GOT3 (cell line): ENCODE measurements around the gene ANKH.
"Not testable (repeated sequence)": the region's sequence is repeated elsewhere in the genome, so short reads cannot be mapped to it uniquely, and the experiment has no call there.

Experiments used
- DNase-seq: peaks from one replicate; lab custom pipeline; 2025; ENCODE audit warnings: mixed read lengths; lab: John Stamatoyannopoulos, UW

ANKH gene

GRCh38 chr5:14854799-14855198, 16.8 kb downstream of the ANKH start:
- no peak for DNase-seq

GRCh38 chr5:14853685-14854084, 17.9 kb downstream of the ANKH start:
- no peak for DNase-seq

DNA sequence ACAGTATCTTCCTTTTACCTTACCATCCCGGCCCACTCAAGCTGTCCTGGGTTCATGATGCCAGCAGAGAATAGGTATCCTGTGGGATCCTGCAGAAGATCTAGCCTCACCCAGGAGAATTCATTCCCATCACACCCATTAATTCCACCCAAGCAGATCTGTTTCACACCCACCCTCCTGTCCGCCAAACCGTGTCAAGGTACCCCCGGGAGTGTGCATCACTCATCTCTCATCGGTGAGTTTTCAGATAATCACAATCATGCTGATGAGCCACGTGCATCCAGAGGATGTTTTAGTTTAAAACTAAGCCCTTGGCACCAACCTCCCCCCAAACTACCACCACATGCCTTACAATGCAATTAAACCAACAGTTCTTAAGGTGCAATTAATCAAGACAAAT, 18.8 kb downstream of the ANKH start:
- no peak for DNase-seq

- DNase-seq: no peak
Measured at GRCh38 chr5:14851999-14852526, 19.5 kb downstream of the ANKH start.

GRCh38 chr5:14851597-14851996, 20.0 kb downstream of the ANKH start:
- DNase-seq: no peak

GRCh38 chr5:14851050-14851419, 20.5 kb downstream of the ANKH start:
- no peak for DNase-seq

DNA sequence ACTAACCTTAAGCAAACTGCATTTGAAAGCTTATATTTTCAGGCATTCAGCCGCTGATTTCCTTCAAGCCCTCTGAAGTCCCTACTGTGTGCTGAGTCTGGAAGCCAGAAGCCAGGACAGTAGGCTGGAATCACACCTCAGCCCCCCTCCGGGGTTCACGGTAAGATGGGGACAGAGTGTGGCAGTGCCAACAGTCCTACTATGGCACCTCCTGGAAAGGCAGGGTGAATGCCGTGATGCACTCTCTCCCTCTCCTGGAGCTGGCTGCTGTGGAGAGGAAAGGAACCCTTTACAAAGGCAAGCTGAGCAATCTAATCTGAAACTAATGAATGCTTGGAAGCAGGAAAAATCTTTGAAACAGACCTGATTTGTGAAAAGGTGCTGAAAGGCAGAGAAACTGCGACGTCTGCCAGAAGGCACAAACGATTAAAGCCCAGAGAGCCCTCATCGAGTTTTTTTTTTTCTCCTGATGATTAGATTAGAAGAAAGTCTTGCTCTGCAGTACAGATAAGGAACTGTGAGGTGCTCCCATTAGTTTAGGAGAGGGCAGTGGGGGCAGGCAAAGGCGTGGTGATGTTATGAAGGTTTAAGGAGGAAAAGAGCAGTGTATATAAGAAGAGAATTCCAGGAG, 21.0 kb downstream of the ANKH start:
- no peak for DNase-seq

DNA sequence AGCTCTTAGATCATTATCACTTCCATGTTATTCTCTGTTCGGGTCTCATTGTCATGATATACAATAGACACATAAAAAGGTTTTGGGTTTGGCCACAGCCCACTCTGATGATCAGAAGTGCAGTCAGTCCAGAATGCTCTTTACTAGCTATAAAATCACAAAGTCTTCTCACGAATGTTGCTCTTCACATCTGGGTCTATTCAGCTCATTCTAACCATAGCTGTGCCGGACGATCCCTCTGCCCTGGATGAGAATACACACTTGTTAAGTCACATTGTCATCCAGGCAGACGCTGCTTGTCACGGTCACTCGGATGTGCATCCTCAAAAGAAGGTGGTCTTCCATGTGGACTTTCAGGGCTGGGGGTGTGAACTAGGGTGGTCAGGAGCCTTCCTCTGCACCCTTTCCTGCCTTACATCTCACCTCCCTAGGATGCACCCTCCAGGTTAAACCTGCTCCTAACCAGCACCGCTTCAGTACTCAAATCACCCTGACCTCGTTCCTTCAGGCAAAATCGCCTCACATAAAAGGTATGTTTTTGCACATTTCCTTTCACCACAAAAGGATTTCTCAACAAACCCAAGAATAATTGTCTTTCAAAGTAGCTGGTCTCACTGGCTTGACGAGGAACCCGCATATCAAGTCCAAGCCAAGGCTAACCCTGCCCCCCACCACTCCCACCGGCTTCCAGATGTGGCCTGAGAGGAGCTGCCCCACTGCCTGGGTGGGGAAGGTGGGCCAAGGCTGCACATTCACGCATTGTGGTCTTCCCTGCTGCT, 21.9 kb downstream of the ANKH start:
- DNase-seq: no peak

DNA sequence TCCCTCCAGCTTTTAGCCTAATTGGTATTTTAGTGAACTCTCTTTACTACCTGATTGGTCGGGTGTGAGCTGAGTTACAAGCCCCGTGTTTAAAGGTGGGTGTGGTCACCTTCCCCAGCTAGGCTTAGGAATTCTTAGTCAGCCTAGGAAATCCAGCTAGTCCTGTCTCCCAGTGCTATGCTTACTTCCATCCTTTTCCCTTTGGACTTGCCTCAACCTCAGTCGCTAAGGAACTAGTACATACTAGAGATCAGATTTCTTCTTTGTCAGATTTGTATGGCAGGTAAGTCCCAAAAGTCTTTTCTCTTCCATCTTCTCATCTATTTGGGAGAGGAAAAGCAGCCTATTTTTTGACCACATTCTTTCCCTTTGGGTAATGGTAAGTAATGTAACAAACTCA, 22.6 kb downstream of the ANKH start:
- not testable (repeated sequence) for DNase-seq

GRCh38 chr5:14848385-14848784, 23.2 kb downstream of the ANKH start:
- DNase-seq: no peak

- no peak for DNase-seq
Measured at GRCh38 chr5:14847471-14847870, 24.1 kb downstream of the ANKH start.

GRCh38 chr5:14842117-14842516, 29.5 kb downstream of the ANKH start:
- DNase-seq: no peak

DNA sequence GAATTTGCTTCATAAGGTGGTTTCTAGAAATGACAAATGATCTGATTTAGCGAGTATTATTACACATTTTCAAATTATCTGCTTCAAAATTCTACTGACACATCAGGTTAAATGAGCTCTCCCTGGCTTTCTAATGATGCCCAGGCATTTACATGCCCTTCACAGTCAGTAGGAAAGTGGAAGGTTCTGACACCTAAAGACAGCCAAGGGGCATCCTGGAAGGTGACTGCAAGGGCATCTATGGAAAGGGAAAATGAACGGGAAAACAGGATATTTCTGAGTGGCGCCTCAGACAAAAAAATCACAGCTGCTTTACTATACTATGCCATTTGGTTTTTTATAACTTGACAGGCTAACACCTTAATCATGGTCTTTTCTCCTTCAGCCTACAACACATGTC, 31.0 kb downstream of the ANKH start:
- no peak for DNase-seq

GRCh38 chr5:14838396-14839319, 32.9 kb downstream of the ANKH start:
- no peak for DNase-seq

GRCh38 chr5:14837423-14838122, 34.0 kb downstream of the ANKH start:
- not testable (repeated sequence) for DNase-seq

DNA sequence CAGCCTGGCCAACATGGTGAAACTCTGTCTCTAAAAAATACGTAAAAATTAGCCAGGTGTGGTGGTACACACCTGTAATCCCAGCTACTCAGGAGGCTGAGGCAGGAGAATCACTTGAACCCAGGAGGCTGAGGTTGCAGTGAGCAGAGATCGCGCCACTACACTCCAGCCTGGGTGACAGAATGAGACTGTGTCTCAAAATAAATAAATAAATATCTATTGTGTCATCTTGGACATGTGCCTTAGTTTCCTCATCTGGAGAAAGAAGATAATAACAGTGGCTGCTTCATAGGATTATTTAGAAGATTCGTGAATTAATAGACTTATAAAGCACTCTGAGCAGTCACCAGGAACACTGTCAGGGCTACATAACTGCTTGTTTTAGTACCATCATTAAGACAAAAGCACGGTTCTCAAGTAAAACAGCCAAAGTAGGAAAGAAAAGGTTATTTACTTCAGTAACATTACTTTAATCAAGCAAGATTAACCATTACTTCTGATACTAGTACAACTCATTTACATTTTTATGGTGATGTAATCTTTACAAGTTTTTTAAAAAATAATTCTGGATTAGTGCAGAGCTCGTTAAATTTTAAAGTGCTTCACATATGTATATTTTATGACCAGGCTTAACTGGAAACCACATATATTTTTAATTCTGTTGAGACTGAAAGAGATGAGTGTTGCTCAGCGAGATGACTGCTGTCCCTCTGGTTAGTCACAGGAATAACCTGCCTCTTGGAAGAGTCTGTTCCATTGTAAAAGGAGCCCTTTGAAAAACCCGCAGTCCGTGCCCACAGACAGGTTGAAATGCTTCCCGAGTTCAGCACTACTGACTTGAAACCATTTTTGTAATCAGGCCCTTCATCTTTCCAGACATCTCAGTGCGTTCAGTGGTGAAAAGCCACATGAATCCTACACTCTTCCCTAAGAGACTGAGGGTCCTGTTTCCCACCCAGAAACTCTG, 36.7 kb downstream of the ANKH start:
- DNase-seq: no peak

DNA sequence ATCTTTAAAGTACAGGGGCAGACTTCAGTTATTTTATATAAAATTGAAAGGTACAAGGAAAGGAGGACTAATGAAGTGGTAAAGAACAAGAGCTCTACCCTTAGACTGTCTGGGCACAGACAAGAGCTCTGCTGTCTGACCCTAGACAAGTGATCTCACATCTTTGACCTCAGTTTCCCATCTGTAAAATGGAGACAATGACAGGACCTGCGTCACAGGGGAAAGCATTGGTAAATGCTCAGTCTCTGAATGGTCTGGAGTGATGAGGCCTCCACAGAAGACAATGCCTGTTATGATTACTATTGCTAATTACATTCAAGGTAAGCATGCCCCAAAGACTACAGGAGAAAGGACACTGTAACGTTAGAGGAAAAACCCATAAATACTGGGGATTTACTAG, 37.5 kb downstream of the ANKH start:
- DNase-seq: no peak

- DNase-seq: no peak
Measured at GRCh38 chr5:14831006-14831338, 40.6 kb downstream of the ANKH start.

DNA sequence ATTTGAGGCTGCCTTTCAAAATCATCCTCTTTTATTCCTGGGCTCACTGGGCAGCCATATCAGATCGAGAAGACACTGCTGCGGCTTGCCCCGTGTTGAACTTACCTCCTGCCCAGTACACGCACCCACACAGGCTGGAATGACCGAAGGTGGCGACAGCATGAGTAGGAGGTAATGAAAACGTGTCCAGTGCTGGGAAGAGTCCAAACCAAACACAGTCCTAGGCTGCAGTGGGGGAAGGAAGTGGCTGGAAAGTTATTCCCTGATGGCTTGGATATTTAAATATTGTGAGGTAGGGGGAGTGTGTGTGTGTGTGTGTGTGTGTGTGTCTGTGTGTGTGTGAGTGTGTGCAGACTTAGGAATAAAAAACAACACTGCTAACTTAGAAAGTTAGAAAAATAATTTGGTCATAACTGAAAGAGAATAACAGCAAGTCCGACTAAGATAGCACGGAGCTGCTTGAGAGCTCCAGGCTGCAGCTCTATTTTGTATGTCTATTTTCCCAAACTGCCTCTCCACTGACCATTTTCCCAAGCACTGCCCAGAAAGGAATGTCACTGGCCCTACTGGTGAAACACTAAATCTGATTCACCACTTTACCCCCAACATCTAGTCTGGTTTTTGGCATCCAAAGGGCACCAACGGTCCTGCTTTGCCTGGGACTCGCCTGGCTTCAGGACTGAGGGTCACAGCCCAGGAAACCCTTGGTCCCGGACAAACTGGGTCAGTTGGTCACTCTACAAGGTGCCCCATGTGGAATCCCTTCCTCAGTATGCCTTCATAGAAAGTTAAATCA, 41.2 kb downstream of the ANKH start:
- no peak for DNase-seq

GRCh38 chr5:14829396-14829795, 42.2 kb downstream of the ANKH start:
- no peak for DNase-seq
